Choroid plexus epithelial cell (primary cell): ENCODE results near the gene CTNNA1.
"Not testable (repeated sequence)": the region's sequence is repeated elsewhere in the genome, so short reads cannot be mapped to it uniquely, and the experiment has no call there.

Source experiments
- DNase-seq: peaks from one replicate; pipeline ENCODE4 v3.0.0-alpha.2; 2010; ENCODE audit warnings: low read depth
- H3K4me3 ChIP-seq: 2 replicates; pipeline ENCODE4 v1.5.1; 2011; ENCODE audit warnings: low read depth, mild to moderate bottlenecking, control low read depth, low read length, moderate library complexity
- TF ChIP-seq, protein P1 (sequence below): conservative IDR thresholded peaks from 2 replicates; pipeline ENCODE4 v1.5.1; 2011; ENCODE audit warnings: low read depth, mild to moderate bottlenecking, control low read depth, inconsistent platforms, low read length, moderate library complexity

The CTNNA1 gene, protein sequence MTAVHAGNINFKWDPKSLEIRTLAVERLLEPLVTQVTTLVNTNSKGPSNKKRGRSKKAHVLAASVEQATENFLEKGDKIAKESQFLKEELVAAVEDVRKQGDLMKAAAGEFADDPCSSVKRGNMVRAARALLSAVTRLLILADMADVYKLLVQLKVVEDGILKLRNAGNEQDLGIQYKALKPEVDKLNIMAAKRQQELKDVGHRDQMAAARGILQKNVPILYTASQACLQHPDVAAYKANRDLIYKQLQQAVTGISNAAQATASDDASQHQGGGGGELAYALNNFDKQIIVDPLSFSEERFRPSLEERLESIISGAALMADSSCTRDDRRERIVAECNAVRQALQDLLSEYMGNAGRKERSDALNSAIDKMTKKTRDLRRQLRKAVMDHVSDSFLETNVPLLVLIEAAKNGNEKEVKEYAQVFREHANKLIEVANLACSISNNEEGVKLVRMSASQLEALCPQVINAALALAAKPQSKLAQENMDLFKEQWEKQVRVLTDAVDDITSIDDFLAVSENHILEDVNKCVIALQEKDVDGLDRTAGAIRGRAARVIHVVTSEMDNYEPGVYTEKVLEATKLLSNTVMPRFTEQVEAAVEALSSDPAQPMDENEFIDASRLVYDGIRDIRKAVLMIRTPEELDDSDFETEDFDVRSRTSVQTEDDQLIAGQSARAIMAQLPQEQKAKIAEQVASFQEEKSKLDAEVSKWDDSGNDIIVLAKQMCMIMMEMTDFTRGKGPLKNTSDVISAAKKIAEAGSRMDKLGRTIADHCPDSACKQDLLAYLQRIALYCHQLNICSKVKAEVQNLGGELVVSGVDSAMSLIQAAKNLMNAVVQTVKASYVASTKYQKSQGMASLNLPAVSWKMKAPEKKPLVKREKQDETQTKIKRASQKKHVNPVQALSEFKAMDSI

DNA sequence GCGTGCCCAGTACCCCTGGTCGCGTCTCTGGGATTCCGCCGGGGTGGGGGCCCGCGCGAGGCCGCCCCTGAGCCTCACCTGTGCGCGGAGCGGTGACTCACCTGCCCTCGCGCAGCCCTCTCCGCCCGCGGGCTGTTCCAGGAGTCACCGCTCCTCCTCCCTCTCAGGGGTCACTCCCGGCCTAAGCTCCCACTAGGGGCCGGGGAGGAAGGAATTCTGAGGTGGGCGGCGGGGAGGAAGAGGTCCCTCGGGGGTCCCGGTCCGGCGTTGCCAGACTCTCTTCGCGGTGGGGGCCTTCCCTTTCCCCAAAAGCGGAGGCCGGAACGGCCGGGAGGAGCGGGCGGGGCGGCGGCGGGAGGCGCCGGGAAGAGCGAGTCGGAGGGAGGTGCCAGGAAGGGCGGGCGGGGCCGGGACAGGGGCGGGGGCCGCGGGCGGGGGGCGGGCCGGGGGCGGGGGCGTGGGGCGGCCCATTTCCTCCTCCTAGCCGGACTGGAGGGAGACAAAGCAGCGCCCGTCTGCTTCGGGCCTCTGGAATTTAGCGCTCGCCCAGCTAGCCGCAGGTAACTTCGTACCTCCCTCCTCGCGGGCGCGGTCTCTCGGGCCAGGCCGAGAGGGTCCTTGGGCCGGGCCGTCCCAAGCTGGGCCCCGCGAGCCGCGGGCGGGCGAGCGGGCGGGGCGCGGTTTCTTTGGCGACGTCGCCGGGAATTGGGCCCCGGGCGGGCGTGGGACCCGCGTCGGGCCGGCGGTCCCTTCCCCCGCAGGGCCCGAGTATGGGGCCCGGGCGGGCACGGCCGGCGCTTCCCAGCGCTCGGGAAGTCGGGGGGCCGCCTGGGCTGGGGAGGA lies at the start of gene CTNNA1:
Gene CTNNA1 (plus strand): TSS at position 475 of the 843 bp plus-strand sequence. CDS start 28,500 bp downstream, outside the sequence.
- TF ChIP-seq, protein P1, sequence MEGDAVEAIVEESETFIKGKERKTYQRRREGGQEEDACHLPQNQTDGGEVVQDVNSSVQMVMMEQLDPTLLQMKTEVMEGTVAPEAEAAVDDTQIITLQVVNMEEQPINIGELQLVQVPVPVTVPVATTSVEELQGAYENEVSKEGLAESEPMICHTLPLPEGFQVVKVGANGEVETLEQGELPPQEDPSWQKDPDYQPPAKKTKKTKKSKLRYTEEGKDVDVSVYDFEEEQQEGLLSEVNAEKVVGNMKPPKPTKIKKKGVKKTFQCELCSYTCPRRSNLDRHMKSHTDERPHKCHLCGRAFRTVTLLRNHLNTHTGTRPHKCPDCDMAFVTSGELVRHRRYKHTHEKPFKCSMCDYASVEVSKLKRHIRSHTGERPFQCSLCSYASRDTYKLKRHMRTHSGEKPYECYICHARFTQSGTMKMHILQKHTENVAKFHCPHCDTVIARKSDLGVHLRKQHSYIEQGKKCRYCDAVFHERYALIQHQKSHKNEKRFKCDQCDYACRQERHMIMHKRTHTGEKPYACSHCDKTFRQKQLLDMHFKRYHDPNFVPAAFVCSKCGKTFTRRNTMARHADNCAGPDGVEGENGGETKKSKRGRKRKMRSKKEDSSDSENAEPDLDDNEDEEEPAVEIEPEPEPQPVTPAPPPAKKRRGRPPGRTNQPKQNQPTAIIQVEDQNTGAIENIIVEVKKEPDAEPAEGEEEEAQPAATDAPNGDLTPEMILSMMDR = no peak
- peak; percentile 68 for DNase-seq
- H3K4me3 ChIP-seq = peak within 1 kb of the TSS; percentile 70

DNA sequence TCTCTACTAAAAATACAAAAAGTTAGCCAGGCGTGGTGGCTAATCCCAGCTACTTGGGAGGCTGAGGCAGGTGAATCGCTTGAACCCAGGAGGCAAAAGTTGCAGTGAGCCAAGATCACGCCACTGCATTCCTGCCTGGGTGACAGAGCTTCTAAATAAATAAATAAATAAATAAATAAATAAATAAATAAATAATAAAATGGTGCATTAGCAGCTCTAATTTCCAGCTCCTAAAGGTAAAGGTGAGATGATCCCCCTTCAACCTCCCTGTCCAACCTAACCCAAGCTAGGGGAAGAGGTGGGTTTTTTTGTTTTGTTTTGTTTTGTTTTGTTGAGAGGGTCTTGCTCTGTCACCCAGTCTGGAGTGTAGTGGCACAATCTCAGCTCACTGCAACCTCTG lies 49.4 kb upstream of the CTNNA1 start:
- not testable (repeated sequence) for H3K4me3 ChIP-seq, DNase-seq

DNA sequence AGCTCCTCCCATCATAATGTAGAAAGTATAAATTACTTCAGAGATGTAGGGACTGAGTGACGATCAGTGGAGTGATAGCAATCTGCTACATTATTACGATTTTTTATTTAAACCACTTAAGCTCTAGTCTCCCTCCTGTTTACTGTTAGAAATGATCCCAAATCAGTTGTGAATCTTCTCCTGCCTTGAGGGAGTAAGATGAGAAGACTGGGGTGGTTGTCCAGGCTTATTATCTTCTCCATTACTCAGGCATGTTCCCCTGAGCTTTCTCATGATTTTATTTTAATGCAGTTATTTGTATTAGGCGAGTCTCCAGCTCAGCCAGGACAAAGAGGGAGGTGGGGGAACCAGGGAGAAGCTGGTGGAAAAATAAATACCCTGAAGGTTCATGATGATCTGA lies 48.2 kb upstream of the CTNNA1 start:
- DNase-seq = no peak
- H3K4me3 ChIP-seq = no peak overlapping the region
- TF ChIP-seq, protein P1 = no peak

DNA sequence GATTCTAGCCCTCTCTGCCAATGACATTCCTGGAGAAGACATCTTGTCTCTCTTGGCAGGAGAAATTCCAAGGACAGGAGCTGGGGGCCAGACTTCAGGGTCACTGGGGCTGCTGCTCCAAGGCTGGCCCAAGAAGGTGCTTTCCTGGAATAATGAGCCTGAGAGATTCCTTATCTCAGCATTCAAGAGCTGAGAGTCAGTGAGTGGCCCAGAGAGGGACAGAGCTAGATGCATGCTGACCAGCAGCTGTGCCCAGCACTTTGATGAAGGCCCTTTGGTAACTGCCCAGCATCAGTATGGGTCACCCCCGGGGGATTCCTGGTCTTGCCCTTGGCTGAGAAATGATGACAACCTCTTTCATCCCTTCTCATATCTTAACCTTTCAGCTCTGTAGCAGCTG lies 47.7 kb upstream of the CTNNA1 start:
- TF ChIP-seq, protein P1 = no peak
- DNase-seq = no peak
- no peak overlapping the region for H3K4me3 ChIP-seq

DNA sequence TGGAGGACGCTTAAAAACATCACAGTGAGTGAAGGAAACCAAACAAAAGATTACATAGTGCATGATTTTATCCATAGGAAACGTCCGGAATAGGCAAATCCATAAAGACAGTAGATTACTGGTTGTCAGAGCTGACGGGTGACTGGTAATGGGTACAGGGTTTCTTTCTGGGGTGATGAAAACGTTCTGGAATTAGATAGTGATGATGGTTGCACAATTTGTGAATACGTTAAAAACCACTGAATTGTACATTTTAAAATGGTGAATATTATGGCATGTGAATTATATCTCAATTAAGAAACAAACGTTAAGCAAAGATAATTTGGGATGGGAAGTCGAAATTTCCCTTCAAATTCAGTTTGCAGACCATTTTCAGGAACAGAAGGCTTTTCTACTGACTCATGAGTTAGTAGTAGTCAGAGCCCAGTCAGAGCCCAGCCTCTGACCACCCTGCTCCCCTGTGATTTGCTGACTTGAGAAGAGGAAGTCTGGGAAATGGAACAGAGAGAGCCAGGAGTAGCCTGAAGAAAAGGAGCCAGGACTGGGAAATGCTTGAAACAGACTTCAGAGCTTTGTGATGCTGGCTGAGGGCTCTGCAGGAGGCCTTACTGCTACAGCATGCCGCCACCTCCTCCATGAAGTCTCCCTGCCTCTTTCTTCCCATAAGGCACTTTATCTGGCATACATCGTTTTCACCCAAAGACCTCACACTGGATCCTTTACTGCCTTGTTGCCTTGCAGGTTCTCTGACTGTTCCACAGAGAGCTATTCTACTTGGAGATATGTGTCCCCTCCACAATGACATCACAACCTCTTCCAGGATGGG lies 46.4 kb upstream of the CTNNA1 start:
- DNase-seq = peak; percentile 86
- H3K4me3 ChIP-seq = no peak overlapping the region
- TF ChIP-seq, protein P1 = peak; percentile 3

DNA sequence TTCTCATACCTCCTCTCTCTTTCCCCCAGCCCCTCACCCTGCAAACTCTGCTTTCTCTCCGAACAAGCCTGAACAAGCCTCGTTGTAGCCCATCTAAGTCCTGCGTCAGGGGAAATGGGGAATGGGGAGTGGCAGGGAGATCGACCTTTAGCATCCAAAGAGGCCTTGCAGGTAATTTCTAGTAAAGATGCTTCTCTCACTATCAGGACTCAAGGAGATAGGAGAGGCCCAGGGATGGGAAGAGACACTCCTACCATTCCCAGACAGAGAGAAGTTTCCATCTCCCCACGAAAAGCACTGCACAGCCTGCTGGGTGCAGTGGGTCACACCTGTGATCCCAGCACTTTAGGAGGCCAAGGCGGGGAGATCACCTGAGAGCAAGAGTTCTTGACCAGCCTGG lies 44.4 kb upstream of the CTNNA1 start:
- TF ChIP-seq, protein P1 = no peak
- no peak overlapping the region for H3K4me3 ChIP-seq
- DNase-seq = no peak
